Stimulated activated CD4-positive, alpha-beta T cell treated with anti-CD3 and anti-CD28 coated beads, Interleukin-2, amount 100 ng/mL, for 48 hours (primary cell): Measurements from ENCODE around the gene ZNF236.

Source experiments
- DNase-seq, 2 donors: peaks; one replicate each; pipeline ENCODE4 v3.0.0-alpha.2; 2020

The ZNF236 gene

GRCh38 chr18:76821875-76822505 is 367 bp upstream of the ZNF236 start:
- DNase-seq = peak; percentile 45 to 48

GRCh38 chr18:76823161-76823538 is 793 bp downstream of the ZNF236 start:
- no peak for DNase-seq

DNA sequence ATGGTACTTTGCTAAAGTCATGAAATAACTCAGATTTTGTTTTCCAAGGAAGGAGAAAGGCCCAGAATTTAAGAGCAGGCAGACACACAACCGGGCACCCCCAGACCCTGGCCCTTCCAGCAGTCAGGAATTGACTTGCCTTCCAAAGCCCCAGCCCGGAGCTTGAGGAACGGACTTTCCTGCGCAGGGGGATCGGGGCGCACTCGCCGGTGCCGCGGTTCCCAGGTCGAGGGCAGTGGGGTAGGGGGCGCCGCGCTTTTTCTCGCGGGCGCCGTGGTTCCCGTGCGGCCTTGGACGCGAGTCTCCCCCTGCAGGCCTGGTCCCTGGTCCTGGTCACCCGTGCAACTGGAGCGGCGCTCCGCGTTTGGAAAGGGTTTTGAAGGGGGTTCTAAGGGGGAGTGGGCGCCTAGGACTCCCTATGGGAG is 1.2 kb downstream of the ZNF236 start:
- DNase-seq = no peak

DNA sequence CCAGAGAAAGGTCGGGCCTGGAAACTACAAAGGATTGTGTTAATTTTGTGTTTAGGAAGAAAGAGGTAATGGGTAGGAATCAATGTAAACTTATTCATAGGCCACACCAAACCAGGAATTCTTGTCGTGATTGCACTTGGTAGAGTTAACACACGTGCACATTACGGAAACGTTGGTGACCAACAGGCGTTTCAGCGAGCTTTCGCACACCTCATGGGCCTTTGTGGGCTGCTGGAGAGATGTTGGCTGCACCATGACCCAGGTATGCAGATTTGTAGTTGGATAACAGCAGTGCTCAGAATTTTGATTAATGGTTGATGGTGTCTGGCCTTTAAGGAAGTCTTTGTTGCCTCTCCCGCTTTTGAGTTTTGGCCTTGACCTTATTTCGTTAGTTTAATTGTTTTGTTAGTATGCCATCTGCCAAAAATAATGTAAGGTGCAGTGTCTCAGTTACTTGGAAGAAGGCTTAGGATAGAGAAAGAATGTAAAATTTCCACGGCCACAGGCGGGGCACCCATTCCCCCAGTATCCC is 1.9 kb downstream of the ZNF236 start:
- no peak for DNase-seq

DNA sequence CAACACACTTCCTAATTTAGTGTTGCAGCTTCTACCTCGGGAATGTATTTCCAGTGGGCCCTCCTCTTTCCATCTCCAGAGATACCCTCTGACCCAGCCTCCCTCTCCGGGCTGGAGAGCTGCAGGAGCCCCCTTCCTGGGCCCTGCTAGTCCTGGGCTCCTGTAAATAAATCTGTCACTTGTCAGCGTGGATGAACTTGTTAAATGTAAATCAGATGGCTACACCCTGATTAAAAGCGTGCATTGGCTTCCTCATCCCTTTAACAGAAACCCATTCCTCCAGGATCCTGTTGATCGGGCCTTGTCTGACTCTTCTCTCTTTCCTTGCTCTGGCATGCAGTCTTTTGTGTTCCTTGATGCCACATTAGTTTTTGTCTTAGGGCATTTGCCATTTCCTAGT is 2.4 kb downstream of the ZNF236 start:
- DNase-seq = no peak

- no peak for DNase-seq
Observed at GRCh38 chr18:76827205-76828200, 5.1 kb downstream of the ZNF236 start.

DNA sequence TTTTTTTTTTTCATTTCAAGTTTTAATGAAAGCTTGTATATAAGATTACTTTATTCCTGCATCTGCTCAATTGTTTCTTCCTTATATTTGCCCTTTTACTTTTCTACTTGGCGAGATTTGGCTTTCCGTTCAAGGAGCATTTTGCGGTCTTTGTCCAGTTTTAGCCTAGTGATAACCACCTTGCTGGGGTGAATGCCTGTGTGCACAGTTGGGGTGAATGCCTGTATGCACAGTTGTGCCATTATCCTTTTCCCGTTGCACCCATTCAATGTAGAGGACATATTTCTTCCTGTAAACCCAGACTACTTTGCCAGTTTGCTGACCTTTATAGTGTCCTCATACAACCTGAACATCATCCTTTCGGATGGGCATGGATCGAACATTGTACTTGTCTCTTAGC is 12.0 kb downstream of the ZNF236 start:
- DNase-seq = no peak

DNA sequence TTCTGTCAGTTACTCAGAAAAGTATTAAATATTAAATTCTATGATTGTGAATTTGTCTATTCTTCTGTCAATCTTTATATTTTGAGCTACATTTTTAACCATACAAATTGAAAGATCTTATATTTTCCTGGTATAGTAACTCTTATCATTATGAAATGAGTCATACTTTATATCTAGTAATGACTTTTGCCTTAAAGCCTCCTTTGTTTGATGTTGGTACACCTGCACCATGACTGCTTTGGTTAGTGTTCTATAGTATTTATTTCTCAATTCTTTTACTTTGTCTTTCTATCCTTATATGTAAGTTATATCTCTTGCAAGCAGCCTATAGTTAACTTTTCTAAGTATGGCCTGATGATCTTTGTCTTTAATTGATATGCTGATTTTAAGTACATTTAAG is 13.0 kb downstream of the ZNF236 start:
- no peak for DNase-seq

DNA sequence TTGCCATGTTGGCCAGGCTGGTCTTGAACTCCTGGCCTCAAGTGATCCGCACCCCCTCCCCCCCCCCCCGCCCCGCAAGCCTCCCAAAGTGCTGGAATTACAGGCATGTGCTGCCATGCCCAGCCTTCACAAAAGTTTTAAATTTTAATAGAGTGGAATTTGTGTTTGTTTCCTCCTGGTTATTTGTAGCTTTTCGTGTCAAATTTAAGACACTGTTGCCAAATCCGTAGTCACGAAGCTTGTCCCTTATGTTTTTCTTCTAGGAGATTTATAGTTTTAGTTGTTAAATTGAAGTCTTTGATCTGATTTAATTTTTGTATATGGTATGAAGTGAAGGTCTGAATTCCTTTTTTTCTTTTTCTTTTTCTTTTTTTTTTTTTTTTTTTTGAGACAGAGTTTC is 14.7 kb downstream of the ZNF236 start:
- no peak for DNase-seq

DNA sequence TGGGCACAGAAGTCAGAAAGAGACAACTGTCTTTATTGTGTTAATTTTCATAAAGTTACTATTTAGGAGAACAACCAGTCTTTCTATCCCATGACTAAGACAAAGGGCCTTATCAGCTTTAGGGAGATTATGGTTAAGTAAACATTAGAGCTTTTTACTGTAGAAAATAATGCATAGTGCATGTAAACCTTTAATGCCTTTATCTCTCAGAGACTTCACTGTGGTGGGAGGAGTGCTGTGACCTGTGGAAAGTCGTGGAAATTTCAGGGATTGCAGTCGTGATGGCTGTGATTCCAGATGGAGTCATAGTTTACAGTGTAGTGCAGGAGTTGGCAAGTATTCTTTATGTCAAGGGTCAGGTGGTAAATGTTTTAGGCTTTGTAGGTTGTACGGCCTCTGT is 15.8 kb downstream of the ZNF236 start:
- no peak for DNase-seq

DNA sequence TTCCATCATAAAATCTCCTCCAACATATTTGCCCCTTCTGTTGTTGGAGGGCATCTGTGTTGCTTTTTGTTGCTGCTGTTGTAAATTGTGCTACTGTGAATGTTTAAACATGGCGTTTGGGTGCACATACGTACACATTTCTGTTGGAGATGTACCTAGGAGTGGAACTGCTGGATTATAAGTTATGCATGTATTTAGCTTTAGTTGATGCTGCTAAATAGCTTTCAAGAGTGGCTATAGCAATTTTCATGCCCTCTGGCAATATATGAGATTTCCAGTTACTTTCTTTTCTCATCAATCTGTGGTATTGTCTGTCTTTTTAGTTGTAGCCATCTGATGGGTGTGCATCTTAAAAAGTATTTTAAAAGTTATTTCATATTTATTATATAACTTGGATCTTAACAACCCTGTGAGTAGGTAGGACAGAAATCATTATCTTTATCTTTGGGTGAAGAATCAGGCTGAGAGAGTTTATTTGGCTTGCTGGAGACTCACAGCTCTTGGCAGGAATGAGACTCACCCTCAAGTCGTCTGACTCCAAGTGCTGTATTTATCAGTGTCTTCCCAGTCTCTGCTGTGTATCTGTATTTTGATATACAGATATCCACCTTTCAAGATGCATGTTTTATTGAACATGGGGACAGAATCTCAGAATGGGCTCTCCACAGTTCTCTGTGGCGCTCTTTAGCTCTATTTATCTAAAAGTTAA is 16.9 kb downstream of the ZNF236 start:
- no peak for DNase-seq

DNA sequence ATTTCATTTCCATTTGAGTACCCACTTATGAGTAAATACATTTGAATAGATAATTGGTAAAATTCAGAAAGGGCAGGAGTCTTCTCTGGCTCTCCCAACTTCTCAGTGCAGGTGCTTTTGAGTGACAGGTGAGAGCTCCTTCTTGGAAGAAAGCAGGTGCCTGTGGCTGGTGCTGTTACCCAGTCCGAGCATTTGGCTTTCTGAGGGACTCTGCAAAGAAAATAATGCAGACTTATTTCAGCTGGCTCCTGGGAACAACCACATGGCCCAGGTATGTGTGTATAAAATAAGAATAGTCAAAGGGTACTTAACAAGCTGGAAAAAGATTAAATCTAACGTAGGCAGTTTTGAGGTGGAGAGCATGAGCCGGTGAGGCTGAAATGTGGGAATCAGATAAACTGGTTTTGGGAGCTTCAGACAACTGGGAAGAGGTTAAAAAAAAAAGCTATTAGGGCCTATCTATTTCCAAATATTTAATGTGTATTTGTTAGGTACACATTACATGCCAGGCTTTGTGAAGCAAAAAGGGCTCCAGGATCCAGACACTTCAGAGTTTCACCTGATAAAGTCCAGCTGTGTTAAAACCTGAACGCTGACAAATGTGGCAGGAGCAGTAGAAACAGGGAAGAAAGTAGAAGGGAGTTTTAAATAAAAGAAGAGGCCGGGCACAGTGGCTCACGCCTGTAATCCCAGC is 20.6 kb downstream of the ZNF236 start:
- DNase-seq = no peak

DNA sequence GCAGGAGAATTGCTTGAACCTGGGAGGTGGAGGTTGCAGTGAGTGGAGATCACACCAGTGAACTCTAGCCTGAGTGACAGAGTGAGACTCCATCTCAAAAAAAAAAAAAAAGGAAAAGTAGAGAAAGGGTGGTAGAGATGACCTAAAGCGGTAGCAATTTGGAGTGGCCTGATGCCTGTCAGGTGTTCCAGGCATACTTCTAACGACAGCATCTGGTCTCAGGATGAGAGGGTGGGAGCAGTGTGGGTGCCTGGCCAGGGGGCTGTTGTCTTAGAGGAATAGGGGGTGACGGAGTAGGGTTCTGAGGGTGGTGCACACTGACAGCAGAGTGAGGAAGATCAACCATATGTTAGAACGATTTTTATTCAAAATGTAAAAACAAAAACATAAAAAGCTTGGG is 21.8 kb downstream of the ZNF236 start:
- DNase-seq = no peak

DNA sequence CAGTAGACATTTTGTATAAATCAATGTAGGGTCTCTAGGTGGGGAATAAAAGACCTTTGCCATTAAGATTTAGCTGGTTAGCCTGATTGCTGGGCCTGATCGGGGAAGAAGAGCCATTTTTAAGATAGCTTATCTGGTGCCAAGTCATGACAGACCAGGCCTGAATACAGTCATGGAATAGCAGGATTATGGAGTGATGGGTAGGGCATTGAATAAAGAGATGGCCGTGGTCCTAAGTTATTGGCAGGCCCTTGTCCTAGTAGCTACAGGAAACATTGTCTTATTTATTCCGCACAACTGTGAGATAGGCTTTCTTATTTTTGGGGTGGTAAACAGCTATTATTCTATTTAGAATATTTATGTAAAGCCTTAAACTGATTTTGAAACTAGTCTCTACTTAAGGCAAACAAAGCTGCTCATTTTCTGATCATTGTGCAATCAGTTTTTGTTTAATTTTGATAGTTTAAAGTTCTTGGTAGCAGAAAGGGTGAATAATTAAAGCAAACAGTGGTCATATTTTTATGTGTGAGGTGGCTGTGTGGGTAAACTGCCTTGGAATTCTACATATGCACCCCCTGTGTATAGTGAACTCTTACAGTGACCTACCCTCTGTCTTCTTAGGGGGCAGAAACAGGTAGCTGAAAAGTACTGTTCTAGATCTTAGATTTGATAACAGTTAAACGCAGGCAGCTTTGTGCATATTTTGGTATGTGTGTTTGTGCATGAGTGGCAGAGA is 22.6 kb downstream of the ZNF236 start:
- no peak for DNase-seq

GRCh38 chr18:76846217-76846616 is 23.9 kb downstream of the ZNF236 start:
- no peak for DNase-seq

DNA sequence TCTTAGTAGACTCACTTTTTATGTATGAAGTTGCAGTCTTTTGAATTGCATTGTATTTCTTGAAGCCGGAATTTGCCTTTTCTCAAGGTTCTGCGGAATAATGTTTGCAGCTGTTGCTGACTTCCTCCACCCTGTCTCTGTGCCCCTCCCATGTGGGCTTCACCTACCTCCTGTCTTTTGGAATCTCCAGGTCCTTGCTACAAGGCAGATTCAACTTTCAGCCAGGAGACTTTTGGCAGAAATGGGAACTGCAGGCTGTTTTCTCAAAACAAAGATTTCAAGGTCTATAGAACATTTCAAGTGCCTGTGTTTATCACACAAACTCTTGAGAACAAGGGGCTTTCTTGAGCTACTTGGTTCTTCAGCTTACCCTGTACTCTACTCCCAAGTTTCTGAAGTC is 25.6 kb downstream of the ZNF236 start:
- DNase-seq = no peak

- DNase-seq = no peak
Observed at GRCh38 chr18:76850112-76850511, 27.8 kb downstream of the ZNF236 start.

GRCh38 chr18:76855594-76855993 is 33.2 kb downstream of the ZNF236 start:
- no peak for DNase-seq

DNA sequence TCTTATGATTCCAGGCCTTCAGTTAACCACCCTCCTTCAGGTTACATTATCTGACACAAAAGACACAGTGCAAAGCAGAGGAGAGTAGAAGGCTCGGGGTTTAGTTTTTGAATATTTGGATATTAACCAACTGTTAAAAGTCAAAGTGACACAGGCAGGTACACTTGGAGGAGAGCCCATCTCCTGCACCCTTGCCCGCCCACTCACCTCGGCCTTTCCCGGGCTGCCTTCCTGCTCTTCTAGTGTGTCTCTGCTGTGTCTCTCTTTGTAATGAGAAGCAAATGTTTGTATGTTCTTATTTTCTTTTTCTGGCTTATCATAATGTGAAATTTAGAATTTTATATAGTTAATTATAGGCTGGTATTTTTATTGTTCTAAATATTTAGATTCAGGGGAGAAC is 35.1 kb downstream of the ZNF236 start:
- no peak for DNase-seq

DNA sequence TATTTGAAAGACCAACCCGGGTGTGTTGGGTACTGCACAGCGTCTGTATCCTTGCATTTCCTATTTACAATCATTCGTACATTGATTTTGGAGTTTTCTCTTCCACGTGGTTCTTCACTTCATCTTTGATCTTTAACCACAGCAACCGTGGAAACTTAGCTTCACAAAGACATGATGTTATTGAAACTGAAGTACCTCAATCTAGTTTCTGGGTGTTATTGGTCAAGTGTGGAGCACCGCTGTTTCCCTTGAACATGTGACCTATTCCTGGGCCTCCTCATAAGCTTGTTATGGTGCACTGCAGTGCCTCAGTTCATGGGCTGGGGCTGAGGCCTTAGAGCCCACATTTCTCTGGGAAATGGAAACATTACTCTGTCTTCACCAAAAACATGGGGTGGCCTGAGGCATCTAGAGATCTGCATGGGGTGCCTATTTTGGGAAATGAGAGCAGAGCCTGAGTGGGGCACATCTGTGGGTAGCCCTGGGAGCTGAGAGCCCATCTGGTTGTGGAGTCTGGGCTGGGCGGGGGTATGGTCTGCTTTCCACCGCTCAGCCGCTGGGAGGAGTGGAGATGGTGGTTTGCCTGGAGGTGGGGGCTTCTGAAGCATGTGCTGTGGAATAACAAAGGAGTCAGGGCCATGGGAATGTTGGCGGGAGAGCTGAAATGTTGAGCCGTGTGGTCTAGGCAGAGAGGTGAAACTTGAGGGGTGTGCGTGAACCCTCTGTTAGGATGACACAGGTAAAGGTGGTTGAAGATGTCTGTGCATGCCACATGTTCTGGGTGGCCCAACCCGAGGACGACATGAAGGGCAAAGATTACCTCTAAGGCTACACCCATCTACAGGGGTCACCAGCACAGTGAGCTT is 37.4 kb downstream of the ZNF236 start:
- DNase-seq = peak; percentile 5 to 34

DNA sequence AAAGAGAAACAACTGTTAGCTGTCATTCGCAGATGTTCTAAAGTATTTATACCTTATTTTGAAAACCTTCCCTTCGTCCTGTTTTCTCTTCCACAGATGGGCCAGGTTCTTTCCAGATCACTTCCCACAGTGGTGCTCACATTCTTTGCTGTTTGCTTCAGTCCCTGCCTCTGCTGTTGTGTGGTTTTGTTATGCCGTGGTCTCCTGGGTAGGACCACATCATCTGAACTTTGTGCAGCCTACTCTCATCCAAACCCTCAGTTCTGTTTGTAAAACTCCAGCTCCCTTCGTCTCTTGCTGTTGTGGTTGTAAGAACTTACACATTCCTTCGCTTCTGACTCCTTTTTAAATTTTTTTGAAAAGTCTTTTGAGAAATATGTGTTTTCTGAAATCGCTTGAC is 38.1 kb downstream of the ZNF236 start:
- no peak for DNase-seq
